GM21717 (cell line): Measurements from ENCODE around the gene RPH3AL.

ENCODE experiments used
- ATAC-seq: cut with Tn5 transposase; IDR thresholded peaks from one replicate; pipeline ENCODE4 v1.9.1; 2021; ENCODE audit warnings: mild to moderate bottlenecking, moderate library complexity; ENCODE audit not compliant: unreplicated experiment

The RPH3AL gene

DNA sequence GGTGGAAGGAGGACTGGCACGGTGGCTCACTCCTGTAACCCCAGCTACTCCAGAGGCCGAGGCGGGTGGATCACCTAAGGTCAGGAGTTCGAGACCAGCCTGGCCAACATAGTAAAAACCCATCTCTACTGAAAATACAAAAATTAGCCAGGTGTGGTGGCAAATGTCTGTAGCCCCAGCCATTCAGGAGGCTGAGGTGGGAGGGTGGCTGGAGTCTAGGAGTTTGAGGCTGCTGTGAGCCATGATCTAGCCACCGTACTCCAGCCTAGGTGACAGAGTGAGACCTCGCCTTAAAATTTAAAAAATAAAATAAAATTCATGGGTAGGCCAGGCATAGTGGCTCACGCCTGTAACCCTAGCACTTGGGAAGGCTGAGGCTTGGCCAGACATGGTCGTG lies 1.2 kb upstream of the RPH3AL start:
- no peak for ATAC-seq

DNA sequence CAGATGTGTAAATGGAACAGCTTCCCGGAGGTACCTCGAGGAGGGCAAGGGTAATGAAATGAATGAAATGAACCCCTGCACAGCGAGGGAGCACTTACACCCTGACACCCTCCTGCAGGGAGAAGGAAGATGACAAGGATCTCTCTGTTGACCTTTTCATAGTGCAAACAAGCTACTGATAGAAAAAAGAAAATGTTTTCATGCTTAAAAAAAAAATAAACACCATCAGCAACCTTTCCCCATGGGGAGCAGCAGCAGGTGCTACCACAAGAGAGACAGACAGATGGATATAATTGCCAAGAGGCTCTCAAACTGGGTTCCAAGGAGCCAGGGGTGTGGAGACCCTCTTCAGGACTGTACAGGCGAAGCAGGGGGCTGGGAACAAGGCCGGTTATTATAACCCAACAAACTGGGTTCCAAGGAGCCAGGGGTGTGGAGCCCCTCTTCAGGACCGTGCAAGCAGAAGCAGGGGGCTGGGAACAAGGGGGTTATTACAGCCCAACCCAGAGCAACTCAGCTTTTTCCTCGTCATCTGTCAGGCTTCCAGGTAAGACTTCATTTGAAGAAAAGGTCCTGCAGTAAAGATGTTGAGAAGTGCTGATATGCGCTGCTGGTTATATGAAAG lies 718 bp upstream of the RPH3AL start:
- ATAC-seq: no peak

DNA sequence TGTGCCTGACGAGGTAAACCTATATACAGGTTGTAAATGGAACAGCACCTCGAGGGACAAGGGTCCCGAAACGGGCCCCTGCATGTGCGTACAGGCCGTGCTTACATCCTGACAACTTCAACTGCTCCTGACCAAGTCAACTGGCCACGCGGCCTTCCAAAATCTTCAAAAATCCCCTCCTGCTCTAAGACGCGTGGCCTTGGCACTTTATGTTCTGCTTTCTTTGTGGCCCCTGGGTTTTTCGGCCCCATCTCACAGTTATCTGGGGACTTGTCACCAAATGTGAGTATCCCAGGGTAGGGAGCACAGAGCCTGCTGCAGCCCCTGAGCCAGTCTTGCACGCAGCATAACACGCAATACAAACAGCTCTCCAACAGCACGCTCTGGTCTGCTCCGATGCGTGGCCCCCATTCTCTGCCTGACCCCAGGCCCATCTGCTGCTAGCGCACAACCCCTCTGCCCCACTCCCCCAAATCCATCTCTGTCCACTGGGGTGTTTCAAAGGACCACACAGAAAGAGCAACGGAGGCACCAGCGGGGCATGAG lies 659 bp downstream of the RPH3AL start:
- ATAC-seq: no peak

GRCh38 chr17:351449-351738 lies 1.2 kb downstream of the RPH3AL start:
- ATAC-seq: no peak

DNA sequence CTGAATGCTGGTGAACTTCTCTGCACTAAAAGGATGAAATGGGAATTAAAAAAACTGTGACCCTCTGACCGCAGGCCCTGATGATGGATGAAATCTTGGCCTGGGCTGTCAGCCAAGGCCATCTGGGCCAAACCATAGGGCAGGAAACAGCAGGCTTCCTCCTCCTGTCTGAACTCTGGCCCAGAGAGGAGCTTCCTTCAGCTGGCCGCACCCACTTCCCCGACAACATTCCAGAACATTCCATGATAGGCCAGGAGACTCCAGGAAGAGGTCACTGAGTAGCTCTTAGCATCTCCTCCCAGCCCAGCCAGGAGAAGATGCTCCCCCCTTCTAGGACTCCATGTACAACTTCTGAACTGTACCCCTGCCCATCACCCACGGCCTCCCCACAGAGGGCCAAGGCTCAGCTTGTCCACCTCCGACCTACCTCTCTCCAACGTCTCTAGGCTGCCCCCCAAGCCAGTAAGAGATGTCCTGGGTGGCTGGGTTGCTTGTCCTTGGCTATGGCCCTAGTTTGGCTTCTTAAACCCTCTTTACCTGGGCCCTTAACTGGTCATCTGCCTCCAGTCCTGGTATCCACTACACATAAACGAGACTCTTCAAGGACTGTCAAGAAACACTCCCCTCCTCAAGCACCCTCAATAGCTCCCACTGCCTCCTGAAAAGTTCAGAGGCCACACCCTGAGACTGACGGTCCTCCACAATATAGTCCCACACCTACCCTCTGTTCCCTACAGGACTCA lies 1.7 kb downstream of the RPH3AL start:
- ATAC-seq: no peak

- ATAC-seq: no peak
Measured at GRCh38 chr17:349666-350065, 2.9 kb downstream of the RPH3AL start.

- ATAC-seq: no peak
Measured at GRCh38 chr17:348692-349425, 3.7 kb downstream of the RPH3AL start.

GRCh38 chr17:348012-348411 lies 4.6 kb downstream of the RPH3AL start:
- ATAC-seq: no peak

- no peak for ATAC-seq
Measured at GRCh38 chr17:347309-347899, 5.2 kb downstream of the RPH3AL start.

DNA sequence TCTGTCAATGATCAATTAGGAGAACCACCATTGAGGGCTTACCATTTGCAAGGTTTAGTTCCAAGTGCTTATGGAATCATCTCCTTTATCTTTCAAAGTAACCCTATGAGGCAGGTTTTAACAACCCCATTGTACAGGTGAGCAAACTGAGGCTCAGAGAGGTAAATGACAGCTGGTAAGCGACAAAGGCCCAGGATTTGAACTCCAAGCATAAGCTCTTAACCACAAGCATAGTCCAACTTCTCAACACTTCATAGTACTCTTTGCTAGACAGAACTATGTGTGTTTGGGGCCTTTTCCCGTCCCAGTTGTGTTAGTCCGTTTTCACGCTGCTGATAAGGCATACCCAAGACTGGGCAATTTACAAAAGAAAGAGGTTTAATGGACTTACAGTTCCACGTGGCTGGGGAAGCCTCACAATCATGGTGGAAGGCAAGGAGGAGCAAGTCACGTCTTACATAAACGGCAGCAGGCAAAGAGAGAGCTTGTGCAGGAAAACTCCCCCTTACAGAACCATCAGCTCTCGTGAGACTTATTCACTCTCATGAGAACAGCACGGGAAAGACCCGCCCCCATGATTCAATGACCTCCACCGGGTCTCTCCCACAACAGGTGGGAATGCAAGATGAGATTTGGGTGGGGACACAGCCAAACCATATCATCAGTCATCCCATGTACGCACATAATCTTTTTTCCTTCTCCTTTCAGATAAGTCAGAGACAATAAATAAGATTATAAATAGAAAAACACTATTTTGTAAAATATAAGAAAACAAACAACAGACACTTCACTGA lies 6.4 kb downstream of the RPH3AL start:
- ATAC-seq: no peak

DNA sequence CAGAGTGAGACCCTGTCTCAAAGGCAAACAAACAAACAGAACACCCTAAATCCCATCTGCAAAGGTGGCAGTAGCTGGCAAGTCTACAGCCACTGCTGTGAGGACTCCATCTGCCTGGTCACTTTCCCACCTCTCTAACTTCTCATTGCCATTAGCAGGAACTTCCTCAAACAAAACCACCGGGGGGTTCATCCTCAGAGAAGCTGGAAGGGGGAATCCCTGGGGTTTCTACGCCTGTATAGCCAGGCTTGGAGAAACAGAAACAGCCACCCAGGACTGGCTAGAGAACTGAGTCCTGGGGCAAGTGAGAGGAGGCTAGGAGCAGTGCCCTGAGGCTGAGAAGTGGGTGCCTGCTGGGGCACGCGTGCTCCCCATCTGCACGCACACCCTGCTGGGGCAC lies 7.3 kb downstream of the RPH3AL start:
- no peak for ATAC-seq

GRCh38 chr17:343875-344752 lies 8.5 kb downstream of the RPH3AL start:
- ATAC-seq: no peak

GRCh38 chr17:343211-343610 lies 9.4 kb downstream of the RPH3AL start:
- ATAC-seq: no peak

DNA sequence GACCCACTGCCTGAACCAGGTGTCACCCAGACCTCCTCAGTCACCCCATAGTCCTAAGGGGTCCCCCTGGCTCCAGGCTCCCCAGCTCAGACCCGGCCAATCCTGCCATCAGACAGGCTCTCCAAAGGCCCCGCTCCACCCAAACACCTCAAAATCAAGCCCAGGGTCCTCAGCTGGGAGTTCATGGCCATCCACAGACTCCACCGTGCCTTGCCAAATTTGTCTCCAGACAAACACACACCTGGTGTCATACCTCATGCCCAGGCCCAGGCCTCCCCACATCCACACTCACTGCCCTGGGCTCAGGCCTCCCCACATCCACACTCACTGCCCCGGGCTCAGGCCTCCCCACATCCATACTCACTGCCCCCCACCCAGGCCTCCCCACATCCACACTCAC lies 12.5 kb downstream of the RPH3AL start:
- no peak for ATAC-seq

DNA sequence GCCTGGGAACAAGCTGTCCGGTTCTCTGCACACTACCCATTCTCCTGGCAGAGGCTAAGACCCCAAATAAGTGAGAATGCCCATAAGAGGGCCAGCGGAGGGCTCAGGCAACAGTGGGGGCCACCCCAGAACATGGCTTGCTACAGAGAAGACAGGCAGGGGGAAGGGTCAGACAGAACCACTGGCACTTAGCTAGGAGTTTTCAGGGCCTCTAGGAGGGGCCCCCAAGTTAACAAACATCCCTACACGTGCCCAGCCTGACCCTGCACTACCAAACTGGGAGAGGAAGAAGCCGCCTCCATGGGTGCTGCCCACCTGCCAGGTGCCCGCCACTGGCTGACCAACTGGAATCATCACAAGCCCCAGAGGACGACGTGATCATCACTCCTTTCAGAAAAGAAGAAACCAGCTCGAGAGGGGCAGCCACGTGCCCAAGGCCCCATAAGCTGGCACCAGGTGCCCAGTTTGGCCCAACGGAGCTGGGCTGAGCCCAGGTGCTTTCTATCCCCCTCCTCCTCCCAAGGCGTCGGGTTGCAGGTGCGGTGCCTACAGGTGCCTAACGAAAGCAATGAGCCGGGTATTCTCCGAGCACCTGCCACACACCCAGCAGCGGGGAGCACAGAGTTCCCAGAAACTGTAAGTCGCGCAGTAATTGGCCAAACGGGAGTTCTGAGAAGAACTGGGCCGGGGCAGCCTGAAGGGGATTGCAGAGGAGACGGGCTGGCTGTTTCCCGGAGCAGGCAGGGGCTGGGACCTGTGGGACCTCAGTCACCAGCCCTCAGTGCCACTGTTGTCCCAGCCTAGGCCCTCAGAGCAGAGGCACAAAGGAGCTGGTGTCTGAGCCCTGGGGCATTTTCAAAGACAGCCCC lies 13.2 kb downstream of the RPH3AL start:
- no peak for ATAC-seq

- no peak for ATAC-seq
Measured at GRCh38 chr17:338442-339192, 14.0 kb downstream of the RPH3AL start.

- ATAC-seq: no peak
Measured at GRCh38 chr17:337866-338265, 14.7 kb downstream of the RPH3AL start.

DNA sequence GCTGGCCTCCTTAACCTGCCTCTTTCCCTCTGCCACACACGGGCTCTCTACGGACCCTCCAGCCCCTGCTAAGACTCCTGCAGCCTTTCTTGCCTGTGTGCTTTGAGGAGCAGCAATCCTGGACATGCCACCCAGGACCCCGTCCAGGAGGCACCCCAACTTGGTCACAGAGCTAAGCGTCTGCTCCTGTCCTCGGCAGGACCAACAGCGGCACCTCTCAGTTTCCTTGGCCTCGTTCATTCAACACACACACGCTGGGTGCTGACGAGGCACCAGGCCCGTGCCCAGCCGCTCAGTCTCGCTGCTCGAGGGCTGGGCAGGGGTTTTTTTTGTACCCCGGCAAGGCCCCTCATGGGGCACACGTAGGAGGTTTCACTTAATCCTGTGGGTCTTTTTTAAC lies 15.2 kb downstream of the RPH3AL start:
- no peak for ATAC-seq
